ENCODE data around the gene PPIF.

Gene PPIF

GRCh38 chr10:79404690-79405131, 57.4 kb downstream of the PPIF start:
- DNase-seq, result no peak

All from HCEC 1CT (cell line).